Stomach (tissue), 9 donors: ENCODE results near the gene SLC13A5. TPM values are rescaled to one million over a fixed set of nuclear protein-coding genes. Genes with fewer than 3 reads are reported as not detected.
"Not testable (repeated sequence)": the region's sequence is repeated elsewhere in the genome, so short reads cannot be mapped to it uniquely, and the experiment has no call there.

Experiments used
- DNase-seq, 2 donors: peaks; one replicate each; pipeline versions ENCODE4 v3.0.0 to v3.0.0-alpha.2; 2013 to 2019
- H3K27ac ChIP-seq, 5 donors: fragments of 200-600 bp in 4 of 5; sonication (generic) in 4 of 5; one replicate each; pipeline ENCODE4 v1.5.1; 2013 to 2019; ENCODE audit warnings: mild to moderate bottlenecking in 1 of 5, moderate library complexity in 1 of 5
- H3K27me3 ChIP-seq, 3 donors: fragments of 200-600 bp; sonication (generic); one replicate each; pipeline ENCODE4 v1.5.1; 2017 to 2019; ENCODE audit warnings: mixed run types in 1 of 3
- H3K36me3 ChIP-seq, 4 donors: fragments of 200-600 bp; sonication (generic); 1 replicate in 3 of 4; 2 replicates in 1 of 4; pipeline ENCODE4 v1.5.1; 2016 to 2019
- H3K4me1 ChIP-seq, 4 donors: fragments of 200-600 bp; sonication (generic); one replicate each; pipeline ENCODE4 v1.5.1; 2016 to 2019
- H3K4me3 ChIP-seq, 4 donors: fragments of 200-600 bp; sonication (generic) in 3 of 4; one replicate each; pipeline ENCODE4 v1.5.1; 2016 to 2019; ENCODE audit warnings: mild to moderate bottlenecking in 1 of 4
- H3K9me3 ChIP-seq, 4 donors: fragments of 200-600 bp; sonication (generic); one replicate each; pipeline ENCODE4 v1.5.1; 2016 to 2019
- EP300 ChIP-seq: sonication (generic); formaldehyde crosslinking; IDR thresholded peaks from one replicate; pipeline ENCODE4 v1.6.1; 2017; ENCODE audit warnings: antibody characterized with exemption
- POLR2A ChIP-seq, 4 donors: fragments of 450-650 bp; IDR thresholded peaks; one replicate each; pipeline ENCODE4 v1.6.1; 2016; ENCODE audit warnings: antibody characterized with exemption in 4 of 4, control low read depth in 2 of 4, mild to moderate bottlenecking in 1 of 4, moderate library complexity in 1 of 4
- POLR2AphosphoS5 ChIP-seq, 3 donors: sonication (generic); formaldehyde crosslinking; IDR thresholded peaks; one replicate each; pipeline ENCODE4 v1.6.1; 2016; ENCODE audit warnings: antibody characterized with exemption in 3 of 3
- WGBS, 5 donors: extraction: QIAGEN DNeasy Blood & Tissue Kit in 3 of 5; methylation state at CpG; one replicate each; pipeline versions ENCODE4 v1.1.5 to v1.1.7; 2013 to 2018; 5-methylcytosine and 5-hydroxymethylcytosine counted together
- intact Hi-C: fragments of 100-400 bp; cut with DNase I; formaldehyde crosslinking; loops from one replicate; pipeline ENCODE4 v1.15.1; 2023; ENCODE audit warnings: low total_unique reads
- polyA plus RNA-seq, 3 donors: library from polyadenylated mRNA; stranded (reverse); fragments of 200-250 nt; gene quantifications; one replicate each; pipeline ENCODE4 v1.2.3, GENCODE V29; 2013
- total RNA-seq, 5 donors: library from RNA; depleted of rRNA; stranded (reverse); fragments of >200 nt; gene quantifications; one replicate each; pipeline versions ENCODE4 v1.1.0 to v1.2.3, GENCODE V29; 2014 to 2016
- TF ChIP-seq, protein P1 (sequence below), 7 experiments: fragments of 450-650 bp in 4 of 7; fragments of 200-600 bp in 3 of 7; sonication (generic) in 3 of 7; IDR thresholded peaks; one replicate each; pipeline ENCODE4 v1.5.1; 2016 to 2019; ENCODE audit warnings: antibody characterized with exemption in 7 of 7, control low read depth in 2 of 7, mild to moderate bottlenecking in 1 of 7
- donor health status: healthy with polysubstance abuse.
- donor health status: Bipolar disorder and iron deficiency.
- donor health status: healthy.

The SLC13A5 gene
- total and polyA plus RNA-seq, 8 donors = 3.1 TPM; not detected in 7

DNA sequence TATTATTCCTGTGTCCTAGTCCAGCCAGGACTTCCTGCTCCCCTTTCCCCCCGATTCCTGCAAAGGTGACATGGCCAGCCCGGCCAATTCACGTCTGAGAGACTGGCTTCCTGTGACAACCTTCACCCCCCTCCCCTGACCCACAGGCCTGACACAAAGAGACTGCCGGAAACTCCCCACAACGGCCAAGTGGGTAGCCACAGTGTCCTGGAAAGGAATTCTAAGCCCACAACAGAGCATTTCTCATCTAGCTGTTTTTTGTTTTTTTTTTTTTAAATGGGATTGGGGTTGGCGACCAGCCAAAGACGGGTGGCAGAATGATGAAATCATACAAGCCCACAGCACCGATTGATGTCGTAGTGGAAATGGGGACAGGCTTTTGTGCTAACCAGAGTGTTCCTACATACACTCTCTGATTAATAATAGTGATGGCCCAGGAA, 39.9 kb upstream of the SLC13A5 start:
- peak in 1 of 2 donors; percentile 67 for DNase-seq
- Histone ChIP-seq H3K27ac (peak overlapping the region; percentile 13 to 94 (median 74)), H3K27me3 (no peaks in the 10 kb centered on the region), H3K4me1 (peaks cover 11 to 58% (median 40%) of the 10 kb centered on the region in 4 donors), H3K36me3 (peaks cover 0 to 4% (median under 1%) of the 10 kb centered on the region in 4 donors), H3K9me3 (no peaks in the 10 kb centered on the region), H3K4me3 (no peak overlapping the region)
- WGBS, 5 donors = 15 to 42% (median 39%) methylated on average over 8 to 9 of the region's 9 CpGs
- intact Hi-C loops = no loop called here
- TF ChIP-seq POLR2AphosphoS5 (IDR thresholded peaks at IDR 0.05) (peak in 2 of 3 donors; percentile 4 to 8), POLR2A (IDR thresholded peaks at IDR 0.05) (no peak)

DNA sequence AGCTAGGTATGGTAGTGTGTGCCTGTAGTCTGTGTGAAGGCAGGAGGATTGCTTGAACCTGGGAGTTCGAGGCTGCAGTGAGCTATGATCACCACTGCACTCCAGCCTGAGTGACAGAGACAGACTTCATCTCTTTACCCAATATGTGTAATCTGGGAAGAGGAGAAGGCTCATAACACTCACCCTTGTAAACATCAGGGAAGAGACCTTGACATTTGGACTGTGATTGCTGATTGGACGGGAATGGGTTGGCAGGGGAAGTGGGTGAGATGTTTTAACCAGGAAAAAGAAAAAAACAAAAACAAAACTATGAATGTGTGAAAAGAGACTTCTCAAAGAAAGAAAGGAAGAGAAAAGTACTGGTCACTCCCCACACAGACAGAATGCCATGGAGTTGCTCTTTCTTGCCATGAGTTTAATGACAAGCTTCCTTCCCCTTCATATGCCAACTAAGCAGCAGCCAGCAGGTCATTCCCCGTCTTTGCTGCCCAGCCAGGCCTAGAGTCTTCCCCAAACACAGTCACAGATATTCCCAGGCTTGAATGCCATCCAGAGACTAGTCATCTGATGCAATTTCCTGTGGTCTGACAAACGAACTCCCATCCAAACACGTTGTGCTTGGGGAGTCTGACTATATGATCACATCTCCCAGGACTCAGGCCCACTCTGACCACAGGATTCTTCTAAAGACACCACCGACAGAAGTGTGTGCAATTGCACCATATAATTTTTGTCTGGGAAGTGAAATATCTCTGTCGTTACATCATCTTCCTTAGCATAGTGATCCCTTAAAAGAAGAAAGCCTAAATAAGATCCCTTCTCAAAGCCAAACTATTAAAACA, 39.1 kb upstream of the SLC13A5 start:
- Histone ChIP-seq H3K4me3 (no peak overlapping the region), H3K27ac (peak overlapping the region; percentile 62 to 94 (median 74)), H3K36me3 (no peaks in the 10 kb centered on the region), H3K4me1 (peaks cover 6 to 50% (median 33%) of the 10 kb centered on the region in 4 donors), H3K27me3 (no peaks in the 10 kb centered on the region), H3K9me3 (no peaks in the 10 kb centered on the region)
- peak in 1 of 2 donors; percentile 64 for DNase-seq
- TF ChIP-seq EP300 (no peak), POLR2AphosphoS5 (IDR thresholded peaks at IDR 0.05) (peak in 2 of 3 donors; percentile 3 to 49)
- 40 to 59% (median 54%) methylated on average over 7 of the region's 7 CpGs for WGBS, 5 donors
- intact Hi-C loops = no loop called here

DNA sequence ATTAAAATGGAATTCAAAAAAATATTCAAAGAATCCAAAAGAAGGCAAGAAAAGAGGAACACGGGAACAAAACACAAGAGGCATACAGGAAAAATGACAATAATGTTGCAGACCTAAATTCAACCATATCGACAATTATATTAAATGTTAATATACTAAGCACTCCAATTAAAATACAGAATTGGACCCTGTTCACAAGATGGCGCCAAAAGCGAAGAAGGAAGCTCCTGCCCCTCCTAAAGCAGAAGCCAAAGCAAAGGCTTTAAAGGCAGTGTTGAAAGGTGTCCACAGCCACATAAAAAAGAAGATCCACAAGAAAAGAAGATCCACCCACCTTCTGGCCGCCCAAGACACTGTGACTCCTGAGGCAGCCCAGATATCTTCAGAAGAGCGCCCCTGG, 36.4 kb upstream of the SLC13A5 start:
- TF ChIP-seq POLR2AphosphoS5 (IDR thresholded peaks at IDR 0.05) = no peak
- no peak for TF ChIP-seq EP300
- TF ChIP-seq, protein P1, sequence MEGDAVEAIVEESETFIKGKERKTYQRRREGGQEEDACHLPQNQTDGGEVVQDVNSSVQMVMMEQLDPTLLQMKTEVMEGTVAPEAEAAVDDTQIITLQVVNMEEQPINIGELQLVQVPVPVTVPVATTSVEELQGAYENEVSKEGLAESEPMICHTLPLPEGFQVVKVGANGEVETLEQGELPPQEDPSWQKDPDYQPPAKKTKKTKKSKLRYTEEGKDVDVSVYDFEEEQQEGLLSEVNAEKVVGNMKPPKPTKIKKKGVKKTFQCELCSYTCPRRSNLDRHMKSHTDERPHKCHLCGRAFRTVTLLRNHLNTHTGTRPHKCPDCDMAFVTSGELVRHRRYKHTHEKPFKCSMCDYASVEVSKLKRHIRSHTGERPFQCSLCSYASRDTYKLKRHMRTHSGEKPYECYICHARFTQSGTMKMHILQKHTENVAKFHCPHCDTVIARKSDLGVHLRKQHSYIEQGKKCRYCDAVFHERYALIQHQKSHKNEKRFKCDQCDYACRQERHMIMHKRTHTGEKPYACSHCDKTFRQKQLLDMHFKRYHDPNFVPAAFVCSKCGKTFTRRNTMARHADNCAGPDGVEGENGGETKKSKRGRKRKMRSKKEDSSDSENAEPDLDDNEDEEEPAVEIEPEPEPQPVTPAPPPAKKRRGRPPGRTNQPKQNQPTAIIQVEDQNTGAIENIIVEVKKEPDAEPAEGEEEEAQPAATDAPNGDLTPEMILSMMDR (IDR thresholded peaks at IDR 0.05) = no peak
- TF ChIP-seq POLR2A (IDR thresholded peaks at IDR 0.05) = no peak
- intact Hi-C loops = no loop called here

DNA sequence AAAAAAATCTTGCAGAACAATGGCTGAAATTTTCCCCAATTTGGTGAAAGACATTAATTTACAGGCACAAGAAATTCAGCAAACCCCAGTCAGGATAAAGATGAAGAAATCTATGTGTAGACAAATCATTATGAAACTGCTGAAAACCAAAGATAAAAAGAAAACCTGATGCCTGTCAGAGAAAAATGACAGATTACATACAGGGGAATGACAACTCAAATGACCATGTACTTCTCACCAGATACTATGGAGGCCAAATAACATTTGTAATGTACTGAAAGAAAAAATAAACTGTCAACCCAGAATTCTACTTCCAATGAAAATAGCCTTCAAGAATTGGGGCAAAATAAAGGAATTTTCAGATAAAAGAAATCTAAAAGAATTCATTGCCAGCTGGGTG, 35.4 kb upstream of the SLC13A5 start:
- no peak overlapping the region for H3K4me3 ChIP-seq
- H3K4me1 ChIP-seq = peaks cover 4 to 21% (median 11%) of the 10 kb centered on the region in 4 donors
- no peaks in the 10 kb centered on the region for H3K36me3 ChIP-seq
- no peaks in the 10 kb centered on the region for H3K9me3 ChIP-seq
- DNase-seq = no peak
- TF ChIP-seq EP300 (no peak), POLR2A (IDR thresholded peaks at IDR 0.05) (no peak), POLR2AphosphoS5 (IDR thresholded peaks at IDR 0.05) (no peak)
- TF ChIP-seq, protein P1 (IDR thresholded peaks at IDR 0.05) = no peak
- H3K27me3 ChIP-seq = no peaks in the 10 kb centered on the region
- intact Hi-C loops = no loop called here
- H3K27ac ChIP-seq = no peak overlapping the region

More for the DNA sequence above, 36.4 kb upstream of the SLC13A5 start:
- H3K27me3 ChIP-seq = no peaks in the 10 kb centered on the region
- peaks cover 4 to 27% (median 11%) of the 10 kb centered on the region in 4 donors for H3K4me1 ChIP-seq
- H3K36me3 ChIP-seq = no peaks in the 10 kb centered on the region
- no peak overlapping the region for H3K27ac ChIP-seq
- DNase-seq = no peak
- 87 to 92% (median 88%) methylated on average over 6 of the region's 6 CpGs for WGBS, 5 donors
- H3K9me3 ChIP-seq = no peaks in the 10 kb centered on the region
- H3K4me3 ChIP-seq = no peak overlapping the region

DNA sequence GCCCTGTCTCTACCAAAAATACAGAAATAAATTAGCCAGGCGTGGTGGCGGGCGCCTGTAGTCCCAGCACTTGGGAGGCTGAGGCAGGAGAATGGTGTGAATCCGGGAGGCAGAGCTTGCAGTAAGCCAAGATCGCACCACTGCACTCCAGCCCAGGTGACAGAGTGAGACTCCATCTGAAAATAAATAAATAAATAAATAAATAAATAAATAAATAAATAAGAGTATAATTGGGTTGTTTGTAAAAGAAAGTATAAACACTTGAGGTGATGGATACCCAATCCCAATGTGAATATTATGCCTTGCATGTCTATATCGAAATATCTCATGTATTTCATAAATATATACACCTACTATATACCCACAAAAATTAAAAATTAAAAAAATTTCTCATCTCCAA, 33.5 kb upstream of the SLC13A5 start:
- intact Hi-C loops, H3K4me1 ChIP-seq, H3K27ac ChIP-seq, DNase-seq, H3K36me3 ChIP-seq, H3K4me3 ChIP-seq, H3K9me3 ChIP-seq, H3K27me3 ChIP-seq: not testable (repeated sequence)
- WGBS, 5 donors = 90 to 96% (median 92%) methylated on average over 6 of the region's 6 CpGs

DNA sequence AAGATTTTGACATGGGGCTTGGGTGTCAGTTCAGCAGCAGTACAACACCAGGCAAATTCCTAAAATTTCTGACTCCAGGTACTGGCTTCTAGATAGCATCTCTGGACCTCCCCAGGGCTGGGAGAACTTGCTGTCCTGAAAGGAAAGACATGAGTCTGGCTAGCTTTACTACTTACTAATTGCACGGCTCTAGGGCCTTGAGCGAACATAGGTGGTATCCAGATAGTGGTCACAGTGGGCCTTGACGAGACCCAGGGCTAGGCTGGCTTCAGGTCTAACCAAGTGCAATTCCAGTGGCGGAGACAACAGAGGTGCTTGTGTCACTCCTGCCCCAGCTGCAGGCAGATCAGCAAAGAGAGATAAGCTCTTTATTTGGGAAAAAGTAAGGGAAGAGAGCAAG, 16.4 kb upstream of the SLC13A5 start:
- intact Hi-C loops = no loop called here
- WGBS, 5 donors = 66 to 87% (median 75%) methylated on average over 4 of the region's 4 CpGs
- H3K4me1 ChIP-seq = no peaks in the 10 kb centered on the region
- H3K27me3 ChIP-seq = no peaks in the 10 kb centered on the region
- TF ChIP-seq, protein P1 (IDR thresholded peaks at IDR 0.05) = no peak
- TF ChIP-seq POLR2AphosphoS5 (IDR thresholded peaks at IDR 0.05) = no peak
- TF ChIP-seq EP300 = no peak
- TF ChIP-seq POLR2A (IDR thresholded peaks at IDR 0.05) = no peak
- no peak for DNase-seq
- H3K4me3 ChIP-seq = no peak overlapping the region
- no peaks in the 10 kb centered on the region for H3K9me3 ChIP-seq
- no peak overlapping the region for H3K27ac ChIP-seq
- H3K36me3 ChIP-seq = no peaks in the 10 kb centered on the region
